WTC11 (cell line): ENCODE data around the gene SLC13A5. TPM values are rescaled to one million over a fixed set of nuclear protein-coding genes. Genes with fewer than 3 reads are reported as not detected.

Experiments
- ARID4B ChIP-seq: sonication (generic); formaldehyde crosslinking; IDR thresholded peaks from 2 replicates; pipeline ENCODE4 v1.8.0; 2023; ENCODE audit warnings: missing genetic modification reagents, mild to moderate bottlenecking, borderline replicate concordance
- CBFB ChIP-seq: sonication (generic); formaldehyde crosslinking; IDR thresholded peaks from 2 replicates; pipeline ENCODE4 v1.8.1; 2022; ENCODE audit warnings: mild to moderate bottlenecking, low read depth, missing genetic modification reagents
- CREB1 ChIP-seq: sonication (generic); formaldehyde crosslinking; IDR thresholded peaks from 2 replicates; pipeline ENCODE4 v1.8.0; 2023; ENCODE audit warnings: mild to moderate bottlenecking, missing genetic modification reagents
- E2F1 ChIP-seq: sonication (generic); formaldehyde crosslinking; IDR thresholded peaks from 2 replicates; pipeline ENCODE4 v1.8.0; 2022; ENCODE audit warnings: mild to moderate bottlenecking, missing genetic modification reagents
- ELF4 ChIP-seq: sonication (generic); formaldehyde crosslinking; IDR thresholded peaks from 2 replicates; pipeline ENCODE4 v1.8.1; 2022; ENCODE audit warnings: low read depth, mild to moderate bottlenecking, moderate library complexity, missing genetic modification reagents
- FOXK1 ChIP-seq: sonication (generic); formaldehyde crosslinking; IDR thresholded peaks from 2 replicates; pipeline ENCODE4 v1.8.0; 2022; ENCODE audit warnings: mild to moderate bottlenecking, moderate library complexity, missing genetic modification reagents
- FOXP1 ChIP-seq: sonication (generic); formaldehyde crosslinking; IDR thresholded peaks from 2 replicates; pipeline ENCODE4 v1.8.0; 2022; ENCODE audit warnings: missing genetic modification reagents, mild to moderate bottlenecking, moderate library complexity, borderline replicate concordance
- HMGA2 ChIP-seq: fragments of 250-450 bp; sonication (Bioruptor Pico); IDR thresholded peaks from 2 replicates; pipeline ENCODE4 v1.4.0; 2021; ENCODE audit warnings: mild to moderate bottlenecking, moderate library complexity
- IRF1 ChIP-seq: sonication (generic); formaldehyde crosslinking; IDR thresholded peaks from 2 replicates; pipeline ENCODE4 v1.8.0; 2023; ENCODE audit warnings: missing genetic modification reagents
- KAT7 ChIP-seq: sonication (generic); formaldehyde crosslinking; IDR thresholded peaks from 2 replicates; pipeline ENCODE4 v1.8.1; 2023; ENCODE audit warnings: missing genetic modification reagents, mild to moderate bottlenecking, borderline replicate concordance
- MLX ChIP-seq: sonication (generic); formaldehyde crosslinking; IDR thresholded peaks from 2 replicates; pipeline ENCODE4 v1.8.1; 2023; ENCODE audit warnings: mild to moderate bottlenecking, missing genetic modification reagents, moderate library complexity
- MYBL2 ChIP-seq: sonication (generic); formaldehyde crosslinking; IDR thresholded peaks from 2 replicates; pipeline ENCODE4 v1.8.1; 2023; ENCODE audit warnings: mild to moderate bottlenecking, moderate library complexity, missing genetic modification reagents
- NFATC4 ChIP-seq: fragments of 250-450 bp; sonication (Bioruptor Pico); IDR thresholded peaks from 2 replicates; pipeline ENCODE4 v1.9.0; 2021; ENCODE audit warnings: mild to moderate bottlenecking
- RELA ChIP-seq: sonication (generic); formaldehyde crosslinking; IDR thresholded peaks from 2 replicates; pipeline ENCODE4 v1.8.1; 2022; ENCODE audit warnings: missing genetic modification reagents, mild to moderate bottlenecking, borderline replicate concordance
- RORB ChIP-seq: fragments of 250-450 bp; sonication (Bioruptor Pico); IDR thresholded peaks from 2 replicates; pipeline ENCODE4 v1.9.0; 2021; ENCODE audit warnings: mild to moderate bottlenecking
- SMAD3 ChIP-seq: sonication (generic); formaldehyde crosslinking; IDR thresholded peaks from 2 replicates; pipeline ENCODE4 v1.8.0; 2022; ENCODE audit warnings: missing genetic modification reagents, mild to moderate bottlenecking, borderline replicate concordance
- SP1 ChIP-seq: sonication (generic); formaldehyde crosslinking; conservative IDR thresholded peaks from 2 replicates; pipeline ENCODE4 v1.8.1; 2022; ENCODE audit warnings: missing genetic modification reagents
- TCF7 ChIP-seq: sonication (generic); formaldehyde crosslinking; IDR thresholded peaks from 2 replicates; pipeline ENCODE4 v1.8.0; 2022; ENCODE audit warnings: mild to moderate bottlenecking, low read depth, missing genetic modification reagents, moderate library complexity
- TP53 ChIP-seq: sonication (generic); formaldehyde crosslinking; IDR thresholded peaks from 2 replicates; pipeline ENCODE4 v1.8.1; 2023; ENCODE audit warnings: mild to moderate bottlenecking, missing genetic modification reagents
- ZBTB21 ChIP-seq: sonication (generic); formaldehyde crosslinking; IDR thresholded peaks from 2 replicates; pipeline ENCODE4 v1.8.1; 2023; ENCODE audit warnings: mild to moderate bottlenecking, missing genetic modification reagents, borderline replicate concordance
- total RNA-seq: library from RNA; stranded (reverse); gene quantifications from 3 replicates; pipeline ENCODE4 v1.2.3, GENCODE V29; 2021
- TF ChIP-seq, protein P1 (sequence below): sonication (generic); formaldehyde crosslinking; IDR thresholded peaks from 2 replicates; pipeline ENCODE4 v1.8.1; 2023; ENCODE audit warnings: mild to moderate bottlenecking, missing genetic modification reagents, borderline replicate concordance
- TF ChIP-seq, protein P2 (sequence below): sonication (generic); formaldehyde crosslinking; IDR thresholded peaks from 2 replicates; pipeline ENCODE4 v1.8.1; 2022; ENCODE audit warnings: mild to moderate bottlenecking, moderate library complexity, missing genetic modification reagents
- TF ChIP-seq, protein P3 (sequence below): sonication (generic); formaldehyde crosslinking; IDR thresholded peaks from 2 replicates; pipeline ENCODE4 v1.8.1; 2022; ENCODE audit warnings: missing genetic modification reagents, borderline replicate concordance

SLC13A5 gene
- total RNA-seq, 1 experiment from 2014 or later = 1.8 TPM

DNA sequence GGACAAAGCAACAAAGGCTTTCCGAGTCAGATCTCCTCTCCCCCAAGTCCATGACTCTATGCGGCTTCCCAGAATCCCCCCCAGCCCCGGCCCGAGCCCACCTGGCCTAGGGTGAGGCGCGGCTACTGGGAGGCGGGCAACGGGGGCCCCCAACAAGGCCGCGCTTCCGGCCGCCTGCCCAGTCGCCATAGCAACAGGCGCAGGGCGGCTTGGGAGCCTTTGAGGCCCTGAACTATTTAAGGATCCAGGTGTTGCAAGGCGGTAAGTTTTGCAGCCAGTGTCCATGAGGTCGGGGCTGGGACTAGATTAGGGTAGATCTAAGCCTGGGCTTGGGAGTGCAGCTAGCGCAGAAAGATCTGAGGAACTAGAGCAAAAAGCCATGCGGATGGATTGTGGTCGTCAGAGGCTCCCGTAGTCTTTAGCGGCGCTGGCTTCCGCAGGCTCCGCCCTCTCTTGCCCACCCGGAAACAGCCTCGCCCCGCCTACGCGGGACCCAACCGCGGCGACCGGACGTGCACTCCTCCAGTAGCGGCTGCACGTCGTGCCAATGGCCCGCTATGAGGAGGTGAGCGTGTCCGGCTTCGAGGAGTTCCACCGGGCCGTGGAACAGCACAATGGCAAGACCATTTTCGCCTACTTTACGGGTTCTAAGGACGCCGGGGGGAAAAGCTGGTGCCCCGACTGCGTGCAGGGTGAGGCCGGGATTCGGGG, 72.5 kb downstream of the SLC13A5 start, which contains the start of the genes KIAA0753 and TXNDC17 (continued):
- TF ChIP-seq, protein P1, sequence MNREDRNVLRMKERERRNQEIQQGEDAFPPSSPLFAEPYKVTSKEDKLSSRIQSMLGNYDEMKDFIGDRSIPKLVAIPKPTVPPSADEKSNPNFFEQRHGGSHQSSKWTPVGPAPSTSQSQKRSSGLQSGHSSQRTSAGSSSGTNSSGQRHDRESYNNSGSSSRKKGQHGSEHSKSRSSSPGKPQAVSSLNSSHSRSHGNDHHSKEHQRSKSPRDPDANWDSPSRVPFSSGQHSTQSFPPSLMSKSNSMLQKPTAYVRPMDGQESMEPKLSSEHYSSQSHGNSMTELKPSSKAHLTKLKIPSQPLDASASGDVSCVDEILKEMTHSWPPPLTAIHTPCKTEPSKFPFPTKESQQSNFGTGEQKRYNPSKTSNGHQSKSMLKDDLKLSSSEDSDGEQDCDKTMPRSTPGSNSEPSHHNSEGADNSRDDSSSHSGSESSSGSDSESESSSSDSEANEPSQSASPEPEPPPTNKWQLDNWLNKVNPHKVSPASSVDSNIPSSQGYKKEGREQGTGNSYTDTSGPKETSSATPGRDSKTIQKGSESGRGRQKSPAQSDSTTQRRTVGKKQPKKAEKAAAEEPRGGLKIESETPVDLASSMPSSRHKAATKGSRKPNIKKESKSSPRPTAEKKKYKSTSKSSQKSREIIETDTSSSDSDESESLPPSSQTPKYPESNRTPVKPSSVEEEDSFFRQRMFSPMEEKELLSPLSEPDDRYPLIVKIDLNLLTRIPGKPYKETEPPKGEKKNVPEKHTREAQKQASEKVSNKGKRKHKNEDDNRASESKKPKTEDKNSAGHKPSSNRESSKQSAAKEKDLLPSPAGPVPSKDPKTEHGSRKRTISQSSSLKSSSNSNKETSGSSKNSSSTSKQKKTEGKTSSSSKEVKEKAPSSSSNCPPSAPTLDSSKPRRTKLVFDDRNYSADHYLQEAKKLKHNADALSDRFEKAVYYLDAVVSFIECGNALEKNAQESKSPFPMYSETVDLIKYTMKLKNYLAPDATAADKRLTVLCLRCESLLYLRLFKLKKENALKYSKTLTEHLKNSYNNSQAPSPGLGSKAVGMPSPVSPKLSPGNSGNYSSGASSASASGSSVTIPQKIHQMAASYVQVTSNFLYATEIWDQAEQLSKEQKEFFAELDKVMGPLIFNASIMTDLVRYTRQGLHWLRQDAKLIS (CRISPR knock-in tag) = no peak
- TF ChIP-seq SP1 = peak; percentile 72
- no peak for TF ChIP-seq CREB1 (CRISPR knock-in tag)
- TF ChIP-seq IRF1 (CRISPR knock-in tag) = peak; percentile 84; the same call in 1 of the 2 replicates
- TF ChIP-seq RORB = no peak
- TF ChIP-seq FOXP1 (CRISPR knock-in tag) = peak; percentile 70
- no peak; the same call in 1 of the 2 replicates for TF ChIP-seq HMGA2 (CRISPR knock-in tag)
- TF ChIP-seq CBFB (CRISPR knock-in tag) = no peak
- TF ChIP-seq RELA (CRISPR knock-in tag) = peak; percentile 52; the same call in 1 of the 2 replicates
- TF ChIP-seq ZBTB21 (CRISPR knock-in tag) = peak; percentile 80
- no peak for TF ChIP-seq MLX (CRISPR knock-in tag)
- TF ChIP-seq TP53 (CRISPR knock-in tag) = peak; percentile 88; the same call in 1 of the 2 replicates
- no peak for TF ChIP-seq KAT7 (CRISPR knock-in tag)
- no peak for TF ChIP-seq E2F1
- no peak for TF ChIP-seq ELF4
- TF ChIP-seq FOXK1 = peak; percentile 54; the same call in 1 of the 2 replicates
- peak; percentile 32 for TF ChIP-seq MYBL2 (CRISPR knock-in tag)
- TF ChIP-seq ARID4B (CRISPR knock-in tag) = peak; percentile 26; the same call in 1 of the 2 replicates
- 0 out of 2 replicates have a peak, but pooled peaks have one; percentile 19 for TF ChIP-seq NFATC4 (CRISPR knock-in tag)
- TF ChIP-seq, protein P2, sequence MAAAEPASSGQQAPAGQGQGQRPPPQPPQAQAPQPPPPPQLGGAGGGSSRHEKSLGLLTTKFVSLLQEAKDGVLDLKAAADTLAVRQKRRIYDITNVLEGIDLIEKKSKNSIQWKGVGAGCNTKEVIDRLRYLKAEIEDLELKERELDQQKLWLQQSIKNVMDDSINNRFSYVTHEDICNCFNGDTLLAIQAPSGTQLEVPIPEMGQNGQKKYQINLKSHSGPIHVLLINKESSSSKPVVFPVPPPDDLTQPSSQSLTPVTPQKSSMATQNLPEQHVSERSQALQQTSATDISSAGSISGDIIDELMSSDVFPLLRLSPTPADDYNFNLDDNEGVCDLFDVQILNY (CRISPR knock-in tag) = 0 out of 2 replicates have a peak, but pooled peaks have one; percentile 51
- TF ChIP-seq TCF7 = no peak
- TF ChIP-seq, protein P3, sequence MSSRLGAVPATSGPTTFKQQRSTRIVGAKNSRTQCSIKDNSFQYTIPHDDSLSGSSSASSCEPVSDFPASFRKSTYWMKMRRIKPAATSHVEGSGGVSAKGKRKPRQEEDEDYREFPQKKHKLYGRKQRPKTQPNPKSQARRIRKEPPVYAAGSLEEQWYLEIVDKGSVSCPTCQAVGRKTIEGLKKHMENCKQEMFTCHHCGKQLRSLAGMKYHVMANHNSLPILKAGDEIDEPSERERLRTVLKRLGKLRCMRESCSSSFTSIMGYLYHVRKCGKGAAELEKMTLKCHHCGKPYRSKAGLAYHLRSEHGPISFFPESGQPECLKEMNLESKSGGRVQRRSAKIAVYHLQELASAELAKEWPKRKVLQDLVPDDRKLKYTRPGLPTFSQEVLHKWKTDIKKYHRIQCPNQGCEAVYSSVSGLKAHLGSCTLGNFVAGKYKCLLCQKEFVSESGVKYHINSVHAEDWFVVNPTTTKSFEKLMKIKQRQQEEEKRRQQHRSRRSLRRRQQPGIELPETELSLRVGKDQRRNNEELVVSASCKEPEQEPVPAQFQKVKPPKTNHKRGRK = no peak
- no peak for TF ChIP-seq SMAD3 (CRISPR knock-in tag)
